ENCODE results near the gene CPEB1.

CPEB1 gene

GRCh38 chr15:82679626-82680199 lies 32.5 kb upstream of the CPEB1 start:
- peak overlapping the region; percentile 63 for H3K4me3 ChIP-seq (ENCODE audit: low read length)
- TF ChIP-seq CTCF (IDR thresholded peaks at IDR 0.05; ENCODE audit: insufficient read depth, low read depth, low read length, missing control alignments) = no peak
- DNase-seq (ENCODE audit: low read depth) = no peak

DNA sequence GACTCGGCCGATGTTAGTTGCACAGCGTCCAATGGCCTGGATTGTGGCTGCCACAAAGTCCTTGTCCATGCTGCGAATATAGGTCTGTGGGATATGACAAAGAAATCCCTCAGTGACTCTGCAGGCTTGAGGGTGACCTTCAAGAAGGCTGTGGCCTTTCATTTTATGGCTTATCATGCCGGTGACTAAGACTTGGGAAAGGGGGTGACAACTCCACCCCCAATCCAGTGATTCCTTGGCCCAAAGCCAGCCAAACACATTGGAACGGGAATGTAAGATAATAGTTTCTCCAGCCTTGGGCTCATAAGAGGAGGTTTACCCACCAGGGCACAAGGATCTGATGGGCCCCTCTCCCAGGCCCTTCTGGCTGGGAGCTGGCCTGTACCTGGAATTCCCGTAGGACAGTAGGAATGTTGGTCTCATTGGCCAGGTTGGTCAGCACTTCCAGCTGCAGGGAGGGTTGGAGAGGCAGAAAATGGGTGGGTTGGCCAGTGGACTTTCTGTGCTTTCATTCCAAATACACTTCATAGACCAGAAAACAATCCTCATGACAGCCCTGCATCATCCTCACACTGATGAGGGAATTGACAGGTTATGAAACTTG lies 30.7 kb upstream of the CPEB1 start:
- no peak for DNase-seq (ENCODE audit: low read depth)
- TF ChIP-seq CTCF (IDR thresholded peaks at IDR 0.05; ENCODE audit: insufficient read depth, low read depth, low read length, missing control alignments) = no peak
- no peak overlapping the region for H3K4me3 ChIP-seq (ENCODE audit: low read length)

- H3K4me3 ChIP-seq (ENCODE audit: low read length) = no peak overlapping the region
- TF ChIP-seq CTCF (IDR thresholded peaks at IDR 0.05; ENCODE audit: insufficient read depth, low read depth, low read length, missing control alignments) = no peak
- no peak for DNase-seq (ENCODE audit: low read depth)
Observed at GRCh38 chr15:82674873-82675272, 27.7 kb upstream of the CPEB1 start.

DNA sequence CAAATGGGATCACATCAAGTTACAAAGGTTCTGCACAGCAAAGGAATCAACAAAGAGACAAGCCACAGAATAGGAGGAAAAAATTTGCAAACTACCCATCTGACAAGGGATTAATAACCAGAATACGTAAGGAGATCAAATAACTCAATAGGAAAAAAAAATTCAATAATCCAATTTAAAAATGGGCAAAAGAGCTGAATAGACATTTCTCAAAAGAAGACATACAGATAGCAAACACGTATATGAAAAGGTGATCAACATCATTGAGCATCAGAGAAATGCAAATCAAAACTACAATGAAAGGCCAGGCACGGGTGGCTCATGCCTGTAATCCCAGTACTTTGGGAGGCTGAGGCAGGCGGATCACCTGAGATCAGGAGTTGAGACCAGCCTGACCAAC lies 23.5 kb upstream of the CPEB1 start:
- DNase-seq (ENCODE audit: low read depth) = no peak
- H3K4me3 ChIP-seq (ENCODE audit: low read length) = no peak overlapping the region
- no peak for TF ChIP-seq CTCF (IDR thresholded peaks at IDR 0.05; ENCODE audit: insufficient read depth, low read depth, low read length, missing control alignments)

DNA sequence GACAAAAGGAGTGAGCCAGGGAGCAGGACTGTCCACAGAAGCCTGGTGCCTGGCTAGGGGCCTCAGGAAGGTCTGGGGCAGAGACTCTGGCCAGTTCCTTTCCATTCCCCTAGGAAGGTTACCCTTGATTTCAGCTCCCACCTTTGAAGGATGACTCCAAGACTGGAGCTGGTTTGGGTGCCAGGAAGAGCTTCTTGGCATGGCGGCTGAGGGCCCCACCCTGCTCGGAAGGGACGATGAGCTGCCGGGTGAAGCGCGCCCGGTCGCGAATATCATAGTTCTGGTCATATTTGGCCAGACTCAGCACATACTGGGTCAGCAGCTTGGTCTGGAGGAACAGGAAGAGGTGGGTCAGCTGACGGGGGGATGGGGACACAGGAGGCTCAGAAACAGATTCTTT lies 19.4 kb upstream of the CPEB1 start:
- DNase-seq (ENCODE audit: low read depth) = no peak
- TF ChIP-seq CTCF (IDR thresholded peaks at IDR 0.05; ENCODE audit: insufficient read depth, low read depth, low read length, missing control alignments) = no peak

DNA sequence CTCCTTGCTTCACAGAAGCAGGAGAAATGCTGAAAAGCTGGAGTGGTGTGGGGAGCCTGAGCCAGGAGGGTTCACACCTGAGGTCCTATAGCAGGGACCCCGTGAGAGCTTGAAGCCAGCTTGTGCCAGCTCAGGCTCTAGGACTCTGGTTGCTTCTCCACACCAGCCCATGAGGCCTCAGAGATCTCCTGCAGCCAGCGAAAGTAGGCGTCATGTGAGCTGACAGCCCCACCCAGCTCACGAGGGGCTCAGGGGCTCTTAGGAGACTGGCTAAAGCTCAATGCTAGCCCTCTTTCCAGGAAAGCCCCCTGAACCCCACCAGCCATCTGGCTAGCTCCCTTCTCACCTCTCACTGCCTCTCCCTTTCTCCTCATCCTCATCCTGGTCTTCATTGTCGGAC lies 16.9 kb upstream of the CPEB1 start:
- no peak for TF ChIP-seq CTCF (IDR thresholded peaks at IDR 0.05; ENCODE audit: insufficient read depth, low read depth, low read length, missing control alignments)
- H3K4me3 ChIP-seq (ENCODE audit: low read length) = no peak overlapping the region
- no peak for DNase-seq (ENCODE audit: low read depth)

More for the DNA sequence above, 19.4 kb upstream of the CPEB1 start:
- H3K4me3 ChIP-seq (ENCODE audit: low read length) = no peak overlapping the region

DNA sequence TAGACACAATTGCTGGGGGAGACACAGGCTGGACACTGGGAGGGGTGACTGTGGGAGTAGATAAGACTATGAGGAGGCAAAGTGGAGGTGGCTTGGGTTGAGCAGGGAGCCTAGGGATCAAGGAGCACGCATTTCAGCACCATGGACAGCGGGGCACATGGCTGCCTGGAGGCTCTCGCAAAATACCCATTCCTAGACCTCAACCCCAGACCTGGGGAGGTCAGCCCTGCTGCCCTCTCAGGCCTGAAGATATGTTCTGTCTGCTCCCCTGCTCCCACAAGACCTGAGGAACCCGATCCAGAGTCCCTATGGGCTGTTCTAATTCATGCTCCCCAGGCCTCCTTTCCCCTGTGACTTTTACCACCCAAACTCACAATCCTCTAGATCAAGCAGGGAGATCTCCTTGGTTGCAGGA lies 16.0 kb upstream of the CPEB1 start:
- H3K4me3 ChIP-seq (ENCODE audit: low read length) = no peak overlapping the region
- DNase-seq (ENCODE audit: low read depth) = peak; percentile 74
- no peak for TF ChIP-seq CTCF (IDR thresholded peaks at IDR 0.05; ENCODE audit: insufficient read depth, low read depth, low read length, missing control alignments)

Data from epithelial cell of esophagus (primary cell).